ENCODE measurements around the gene SMIM1. TPM values are rescaled to one million over a fixed set of nuclear protein-coding genes. Genes with fewer than 3 reads are reported as not detected.

SMIM1 gene
- total RNA-seq, 1 donor from 2014 or later = not detected

- Histone ChIP-seq H3K27me3 (ENCODE audit: control insufficient read depth, insufficient read depth, low read length) (no peaks in the 10 kb centered on the region), H3K36me3 (ENCODE audit: control insufficient read depth, insufficient read depth, low read length) (peaks cover 2% of the 10 kb centered on the region), H3K4me3 (ENCODE audit: low read depth, low read length) (no peak overlapping the region)
- no peak for TF ChIP-seq CTCF (IDR thresholded peaks at IDR 0.05; ENCODE audit: insufficient read depth, low read length, poor library complexity, severe bottlenecking)
- no peak for DNase-seq (ENCODE audit: low read depth)
Measured at GRCh38 chr1:3821908-3822307, 49.4 kb downstream of the SMIM1 start.

DNA sequence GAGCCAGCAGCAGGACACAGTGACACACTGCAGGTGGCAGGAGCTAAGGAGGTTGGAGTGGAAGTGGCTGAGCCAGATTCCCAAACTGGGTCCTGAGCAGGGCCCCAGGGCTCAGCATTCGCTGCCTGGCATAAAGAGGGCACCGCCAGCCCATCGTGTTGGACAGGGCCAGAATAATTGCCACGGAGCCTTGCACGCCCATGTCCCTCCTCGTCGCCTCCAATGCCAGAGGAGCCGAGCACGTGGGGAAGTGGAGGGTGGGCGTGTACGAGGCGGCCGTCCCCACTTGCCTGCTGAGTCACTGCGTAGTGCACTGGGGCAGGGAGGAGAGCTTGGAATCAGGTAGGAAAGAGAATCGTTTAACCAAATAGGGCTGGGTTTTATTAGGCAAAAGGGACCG, 49.9 kb downstream of the SMIM1 start:
- Histone ChIP-seq H3K4me3 (ENCODE audit: low read depth, low read length) (no peak overlapping the region), H3K36me3 (ENCODE audit: control insufficient read depth, insufficient read depth, low read length) (peaks cover 2% of the 10 kb centered on the region), H3K27me3 (ENCODE audit: control insufficient read depth, insufficient read depth, low read length) (no peaks in the 10 kb centered on the region)
- DNase-seq (ENCODE audit: low read depth) = no peak
- no peak for TF ChIP-seq CTCF (IDR thresholded peaks at IDR 0.05; ENCODE audit: insufficient read depth, low read length, poor library complexity, severe bottlenecking)

DNA sequence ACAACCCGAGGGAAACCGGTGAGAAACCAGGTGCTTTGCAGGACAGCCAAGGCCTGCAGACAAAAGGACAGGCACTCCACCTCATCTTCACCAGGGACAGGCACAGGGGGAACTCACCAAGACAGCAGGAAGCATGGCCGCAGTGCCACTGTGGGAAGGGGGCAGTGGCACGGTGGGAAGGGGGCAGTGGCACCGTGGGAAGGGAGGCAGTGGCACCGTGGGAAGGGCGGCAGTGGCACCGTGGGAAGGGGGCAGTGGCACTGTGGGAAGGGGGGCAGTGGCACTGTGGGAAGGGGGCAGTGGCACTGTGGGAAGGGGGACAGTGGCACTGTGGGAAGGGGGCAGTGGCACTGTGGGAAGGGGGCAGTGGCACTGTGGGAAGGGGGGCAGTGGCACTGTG, 52.1 kb downstream of the SMIM1 start:
- Histone ChIP-seq H3K27me3 (ENCODE audit: control insufficient read depth, insufficient read depth, low read length) (no peaks in the 10 kb centered on the region), H3K36me3 (ENCODE audit: control insufficient read depth, insufficient read depth, low read length) (peaks cover 2% of the 10 kb centered on the region), H3K4me3 (ENCODE audit: low read depth, low read length) (no peak overlapping the region)
- no peak for DNase-seq (ENCODE audit: low read depth)
- no peak for TF ChIP-seq CTCF (IDR thresholded peaks at IDR 0.05; ENCODE audit: insufficient read depth, low read length, poor library complexity, severe bottlenecking)

GRCh38 chr1:3825356-3825755, 52.8 kb downstream of the SMIM1 start:
- Histone ChIP-seq H3K27me3 (ENCODE audit: control insufficient read depth, insufficient read depth, low read length) (no peaks in the 10 kb centered on the region), H3K36me3 (ENCODE audit: control insufficient read depth, insufficient read depth, low read length) (no peaks in the 10 kb centered on the region), H3K4me3 (ENCODE audit: low read depth, low read length) (no peak overlapping the region)
- TF ChIP-seq CTCF (IDR thresholded peaks at IDR 0.05; ENCODE audit: insufficient read depth, low read length, poor library complexity, severe bottlenecking) = no peak
- no peak for DNase-seq (ENCODE audit: low read depth)

Other genes with a start within 250 kb of the SMIM1 start
- gene MEGF6, start 161.2 kb upstream of the SMIM1 start, total RNA-seq = 13.1 and 16.7 TPM in 2 replicates
- gene TPRG1L, start 147.7 kb upstream of the SMIM1 start, total RNA-seq = 40.8 and 41.7 TPM in 2 replicates
- gene WRAP73, start 122.6 kb upstream of the SMIM1 start, total RNA-seq = 33.9 and 35.2 TPM in 2 replicates
- gene TP73, start 120.2 kb upstream of the SMIM1 start, total RNA-seq = 0.04 and 0.07 TPM in 2 replicates
- gene CCDC27, start 20.3 kb upstream of the SMIM1 start, total RNA-seq = not detected in 2 replicates
- 49.5 and 55.9 TPM in 2 replicates for gene LRRC47, start 23.7 kb downstream of the SMIM1 start, total RNA-seq
- gene CEP104, start 84.5 kb downstream of the SMIM1 start, total RNA-seq = 34.4 and 47.3 TPM in 2 replicates
- gene DFFB, start 84.7 kb downstream of the SMIM1 start, total RNA-seq = 4.7 and 6.0 TPM in 2 replicates
- gene C1orf174, start 127.5 kb downstream of the SMIM1 start, total RNA-seq = 33.1 and 33.3 TPM in 2 replicates